ENCODE data around the gene CGGBP1.

DNA sequence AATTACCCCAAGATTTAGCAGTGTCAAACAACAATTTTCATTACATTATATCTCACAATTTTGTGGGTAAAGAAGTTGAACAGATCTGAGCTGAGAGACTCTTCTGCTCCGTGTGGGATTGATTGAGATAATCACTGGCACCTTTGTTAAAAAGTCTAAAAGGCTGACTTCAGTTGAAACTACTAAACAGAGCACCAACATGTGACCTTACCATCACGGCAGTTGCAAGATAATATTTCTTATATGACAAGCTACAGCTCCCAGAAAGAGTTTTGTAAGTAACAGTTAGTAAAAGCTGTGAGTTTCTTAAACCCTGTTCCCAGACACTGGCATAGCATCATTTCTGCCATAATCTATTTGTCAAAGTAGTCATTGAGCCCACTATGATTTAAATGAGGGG lies 25.0 kb downstream of the CGGBP1 start:
- TF ChIP-seq, protein P1, sequence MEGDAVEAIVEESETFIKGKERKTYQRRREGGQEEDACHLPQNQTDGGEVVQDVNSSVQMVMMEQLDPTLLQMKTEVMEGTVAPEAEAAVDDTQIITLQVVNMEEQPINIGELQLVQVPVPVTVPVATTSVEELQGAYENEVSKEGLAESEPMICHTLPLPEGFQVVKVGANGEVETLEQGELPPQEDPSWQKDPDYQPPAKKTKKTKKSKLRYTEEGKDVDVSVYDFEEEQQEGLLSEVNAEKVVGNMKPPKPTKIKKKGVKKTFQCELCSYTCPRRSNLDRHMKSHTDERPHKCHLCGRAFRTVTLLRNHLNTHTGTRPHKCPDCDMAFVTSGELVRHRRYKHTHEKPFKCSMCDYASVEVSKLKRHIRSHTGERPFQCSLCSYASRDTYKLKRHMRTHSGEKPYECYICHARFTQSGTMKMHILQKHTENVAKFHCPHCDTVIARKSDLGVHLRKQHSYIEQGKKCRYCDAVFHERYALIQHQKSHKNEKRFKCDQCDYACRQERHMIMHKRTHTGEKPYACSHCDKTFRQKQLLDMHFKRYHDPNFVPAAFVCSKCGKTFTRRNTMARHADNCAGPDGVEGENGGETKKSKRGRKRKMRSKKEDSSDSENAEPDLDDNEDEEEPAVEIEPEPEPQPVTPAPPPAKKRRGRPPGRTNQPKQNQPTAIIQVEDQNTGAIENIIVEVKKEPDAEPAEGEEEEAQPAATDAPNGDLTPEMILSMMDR (conservative IDR thresholded peaks at IDR 0.05) = no peak
- TF ChIP-seq ZFX (IDR thresholded peaks at IDR 0.05) = no peak

Measured in C4-2B (cell line).